Peyer's patch (tissue), 4 donors: ENCODE data around the gene PVALB. TPM values are rescaled to one million over a fixed set of nuclear protein-coding genes. Genes with fewer than 3 reads are reported as not detected.
"Not testable (repeated sequence)": the region's sequence is repeated elsewhere in the genome, so short reads cannot be mapped to it uniquely, and the experiment has no call there.

ENCODE experiments used
- DNase-seq, 3 donors: peaks; one replicate each; pipeline ENCODE4 v3.0.0-alpha.2; 2017 to 2019
- H3K27ac ChIP-seq, 4 donors: fragments of 200-600 bp; sonication (generic); one replicate each; pipeline ENCODE4 v1.5.1; 2016 to 2019
- H3K27me3 ChIP-seq, 2 donors: fragments of 200-600 bp; sonication (generic); one replicate each; pipeline ENCODE4 v1.5.1; 2019
- H3K36me3 ChIP-seq, 3 donors: fragments of 200-600 bp; sonication (generic); one replicate each; pipeline ENCODE4 v1.5.1; 2016 to 2019
- H3K4me1 ChIP-seq, 4 donors: fragments of 200-600 bp; sonication (generic); one replicate each; pipeline ENCODE4 v1.5.1; 2016 to 2019
- H3K4me3 ChIP-seq, 4 donors: fragments of 200-600 bp; sonication (generic); 1 replicate in 3 of 4; 2 replicates in 1 of 4; pipeline ENCODE4 v1.5.1; 2016 to 2019; ENCODE audit warnings: mild to moderate bottlenecking in 1 of 4
- H3K9me3 ChIP-seq, 4 donors: fragments of 200-600 bp; sonication (generic); one replicate each; pipeline ENCODE4 v1.5.1; 2016 to 2019; ENCODE audit warnings: mild to moderate bottlenecking in 1 of 4
- CTCF ChIP-seq, 6 experiments: fragments of 450-650 bp in 4 of 6; fragments of 200-600 bp in 2 of 6; sonication (generic) in 1 of 6; IDR thresholded peaks; one replicate each; pipeline ENCODE4 v1.5.1; 2017 to 2019; ENCODE audit warnings: antibody characterized with exemption in 6 of 6, mild to moderate bottlenecking in 3 of 6, moderate library complexity in 1 of 6
- POLR2A ChIP-seq, 2 donors: fragments of 450-650 bp; IDR thresholded peaks; one replicate each; pipeline ENCODE4 v1.5.1; 2017; ENCODE audit warnings: antibody characterized with exemption in 2 of 2, mild to moderate bottlenecking in 2 of 2, moderate library complexity in 2 of 2
- total RNA-seq, 4 donors: library from RNA; depleted of rRNA; stranded (reverse); fragments of >200 nt; gene quantifications; one replicate each; pipeline ENCODE4 v1.1.0, GENCODE V29; 2016

PVALB gene
- total RNA-seq, 4 donors from 2014 or later = not detected

- H3K36me3 ChIP-seq = no peaks in the 10 kb centered on the region
- peaks cover 0 to 12% (median 0%) of the 10 kb centered on the region in 4 donors for H3K4me1 ChIP-seq
- no peak overlapping the region for H3K27ac ChIP-seq
- DNase-seq = peak; percentile 82 to 92 (median 85)
- TF ChIP-seq CTCF (IDR thresholded peaks at IDR 0.05) (peak; percentile 52 to 85 (median 74)), POLR2A (IDR thresholded peaks at IDR 0.05) (no peak)
- H3K9me3 ChIP-seq = no peaks in the 10 kb centered on the region
- H3K27me3 ChIP-seq = no peaks in the 10 kb centered on the region
- no peak overlapping the region for H3K4me3 ChIP-seq
Measured at GRCh38 chr22:36757668-36758211, 59.1 kb downstream of the PVALB start.

- H3K27ac ChIP-seq = no peak overlapping the region
- H3K4me3 ChIP-seq = no peak overlapping the region
- no peaks in the 10 kb centered on the region for H3K36me3 ChIP-seq
- H3K27me3 ChIP-seq = no peaks in the 10 kb centered on the region
- TF ChIP-seq CTCF (IDR thresholded peaks at IDR 0.05) = no peak
- TF ChIP-seq POLR2A (IDR thresholded peaks at IDR 0.05) = no peak
- peaks cover 0 to 11% (median 0%) of the 10 kb centered on the region in 4 donors for H3K4me1 ChIP-seq
- H3K9me3 ChIP-seq = no peaks in the 10 kb centered on the region
- DNase-seq = peak in 1 of 3 donors; percentile 37
Measured at GRCh38 chr22:36756746-36757655, 59.8 kb downstream of the PVALB start.

- peaks cover 0 to 6% (median 0%) of the 10 kb centered on the region in 4 donors for H3K4me1 ChIP-seq
- no peak overlapping the region for H3K4me3 ChIP-seq
- H3K9me3 ChIP-seq = no peaks in the 10 kb centered on the region
- no peaks in the 10 kb centered on the region for H3K27me3 ChIP-seq
- no peaks in the 10 kb centered on the region for H3K36me3 ChIP-seq
- TF ChIP-seq CTCF (IDR thresholded peaks at IDR 0.05) (no peak), POLR2A (IDR thresholded peaks at IDR 0.05) (no peak)
- H3K27ac ChIP-seq = no peak overlapping the region
- peak in 1 of 3 donors; percentile 37 for DNase-seq
Measured at GRCh38 chr22:36756031-36756430, 60.8 kb downstream of the PVALB start.

- no peaks in the 10 kb centered on the region for H3K27me3 ChIP-seq
- peak in 1 of 3 donors; percentile 14 for DNase-seq
Measured at GRCh38 chr22:36755316-36755715, 61.5 kb downstream of the PVALB start.

GRCh38 chr22:36754881-36755280, 62.0 kb downstream of the PVALB start:
- not testable (repeated sequence) for H3K9me3 ChIP-seq, H3K27ac ChIP-seq, H3K4me3 ChIP-seq, H3K27me3 ChIP-seq, H3K36me3 ChIP-seq, H3K4me1 ChIP-seq
- DNase-seq = peak in 1 of 3 donors; percentile 37

More at GRCh38 chr22:36755316-36755715, 61.5 kb downstream of the PVALB start:
- Histone ChIP-seq H3K4me1 (no peaks in the 10 kb centered on the region), H3K36me3 (no peaks in the 10 kb centered on the region), H3K27ac (no peak overlapping the region), H3K4me3 (no peak overlapping the region), H3K9me3 (no peaks in the 10 kb centered on the region)
- no peak for TF ChIP-seq POLR2A (IDR thresholded peaks at IDR 0.05)

- TF ChIP-seq CTCF (IDR thresholded peaks at IDR 0.05) (no peak), POLR2A (IDR thresholded peaks at IDR 0.05) (no peak)
- H3K27ac ChIP-seq = no peak overlapping the region
- no peaks in the 10 kb centered on the region for H3K27me3 ChIP-seq
- no peaks in the 10 kb centered on the region for H3K36me3 ChIP-seq
- no peaks in the 10 kb centered on the region for H3K9me3 ChIP-seq
- no peaks in the 10 kb centered on the region for H3K4me1 ChIP-seq
- DNase-seq = peak in 1 of 3 donors; percentile 27
- no peak overlapping the region for H3K4me3 ChIP-seq
Measured at GRCh38 chr22:36753916-36754315, 62.9 kb downstream of the PVALB start.
